GM23338 (cell line): ENCODE data around the gene ARMC9. TPM values are rescaled to one million over a fixed set of nuclear protein-coding genes. Genes with fewer than 3 reads are reported as not detected.

Experiments
- ATAC-seq: fragments of 200-7000 bp; cut with Tn5 transposase; 3 replicates; pipeline ENCODE4 v1.9.1; 2020
- DNase-seq: peaks from one replicate; pipeline ENCODE4 v3.0.0-alpha.2; 2015; ENCODE audit warnings: low spot score
- H2AFZ ChIP-seq: fragments of 200-600 bp; sonication (generic); 2 replicates; pipeline ENCODE4 v1.8.0; 2016; ENCODE audit warnings: antibody characterized with exemption, mild to moderate bottlenecking, moderate library complexity
- H3F3A ChIP-seq: fragments of 200-600 bp; sonication (generic); replicated peaks from 2 replicates; pipeline ENCODE4 v1.8.0; 2017; ENCODE audit warnings: antibody characterized with exemption, mixed run types, low read depth
- H3K27ac ChIP-seq: fragments of 200-600 bp; sonication (generic); 2 replicates; pipeline ENCODE4 v1.6.1; 2016; ENCODE audit warnings: low read depth
- H3K27me3 ChIP-seq: fragments of 200-600 bp; sonication (generic); 2 replicates; pipeline ENCODE4 v1.8.0; 2016; ENCODE audit warnings: mild to moderate bottlenecking, mixed run types, moderate library complexity; ENCODE audit not compliant: insufficient read depth
- H3K36me3 ChIP-seq: fragments of 200-600 bp; sonication (generic); 2 replicates; pipeline ENCODE4 v1.8.0; 2016; ENCODE audit warnings: mild to moderate bottlenecking; ENCODE audit not compliant: insufficient read depth
- H3K4me1 ChIP-seq: fragments of 200-600 bp; sonication (generic); 2 replicates; pipeline ENCODE4 v1.8.0; 2016; ENCODE audit warnings: mild to moderate bottlenecking, moderate library complexity; ENCODE audit not compliant: insufficient read depth
- H3K4me2 ChIP-seq: fragments of 200-600 bp; sonication (generic); 2 replicates; pipeline ENCODE4 v1.7.1; 2017; ENCODE audit warnings: mixed run types
- H3K4me3 ChIP-seq: fragments of 200-600 bp; sonication (generic); 2 replicates; pipeline ENCODE4 v1.6.1; 2016; ENCODE audit warnings: mixed run types
- H3K79me2 ChIP-seq: fragments of 200-600 bp; sonication (generic); replicated peaks from 2 replicates; pipeline ENCODE4 v1.8.0; 2017; ENCODE audit warnings: mild to moderate bottlenecking; ENCODE audit not compliant: insufficient read depth
- H3K9me2 ChIP-seq: fragments of 200-600 bp; sonication (generic); 2 replicates; pipeline ENCODE4 v1.8.0; 2017; ENCODE audit not compliant: insufficient read depth
- H4K20me1 ChIP-seq: fragments of 200-600 bp; sonication (generic); replicated peaks from 2 replicates; pipeline ENCODE4 v1.8.0; 2017; ENCODE audit warnings: mild to moderate bottlenecking; ENCODE audit not compliant: insufficient read depth
- H3K27ac Mint-ChIP-seq: 2 replicates; pipeline ENCODE4 v1.8.0; 2020; ENCODE audit warnings: inconsistent platforms, mild to moderate bottlenecking, moderate library complexity, mixed read lengths
- H3K27me3 Mint-ChIP-seq: 3 replicates; pipeline ENCODE4 v1.8.0; 2022; ENCODE audit warnings: low read depth, mild to moderate bottlenecking, moderate library complexity, mixed read lengths, inconsistent platforms; ENCODE audit not compliant: insufficient read depth, poor library complexity
- H3K36me3 Mint-ChIP-seq: 3 replicates; pipeline ENCODE4 v1.8.0; 2021; ENCODE audit warnings: low read depth, mild to moderate bottlenecking, inconsistent platforms, moderate library complexity, mixed read lengths
- H3K4me1 Mint-ChIP-seq: 3 replicates; pipeline ENCODE4 v1.8.0; 2020; ENCODE audit warnings: mild to moderate bottlenecking, inconsistent platforms, mixed read lengths
- H3K4me3 Mint-ChIP-seq: 3 replicates; pipeline ENCODE4 v1.8.0; 2021; ENCODE audit warnings: moderate library complexity, mild to moderate bottlenecking, inconsistent platforms, mixed read lengths
- H3K9me3 Mint-ChIP-seq: 3 replicates; pipeline ENCODE4 v1.8.0; 2020; ENCODE audit warnings: moderate library complexity, mild to moderate bottlenecking, inconsistent platforms, mixed read lengths
- CREB1 ChIP-seq: fragments of 250-450 bp; sonication (Bioruptor Pico); IDR thresholded peaks from 2 replicates; pipeline ENCODE4 v1.5.0; 2020; ENCODE audit warnings: low read depth, mild to moderate bottlenecking, moderate library complexity
- CTCF ChIP-seq, 2 experiments: fragments of 200-600 bp in 1 of 2; sonication (generic) in 1 of 2; conservative IDR thresholded peaks; 2 replicates each; pipeline versions ENCODE4 v1.5.1 to v1.6.1; 2016 to 2017; ENCODE audit warnings: antibody characterized with exemption in 2 of 2, low read depth in 2 of 2, mild to moderate bottlenecking in 2 of 2, moderate library complexity in 1 of 2
- ETS1 ChIP-seq: IDR thresholded peaks from 2 replicates; pipeline ENCODE4 v1.6.1; 2016; ENCODE audit warnings: antibody characterized with exemption
- EZH2 ChIP-seq: fragments of 200-600 bp; sonication (generic); IDR thresholded peaks from one replicate; pipeline ENCODE4 v1.8.0; 2017; ENCODE audit warnings: antibody characterized with exemption, mild to moderate bottlenecking, low read depth; ENCODE audit not compliant: unreplicated experiment
- EZH2phosphoT487 ChIP-seq: fragments of 200-600 bp; sonication (generic); IDR thresholded peaks from one replicate; pipeline ENCODE4 v1.8.1; 2018; ENCODE audit warnings: antibody characterized with exemption; ENCODE audit not compliant: unreplicated experiment
- JUNB ChIP-seq: IDR thresholded peaks from one replicate; pipeline ENCODE4 v1.6.1; 2016; ENCODE audit warnings: antibody characterized with exemption; ENCODE audit not compliant: unreplicated experiment
- NANOG ChIP-seq: IDR thresholded peaks from 2 replicates; pipeline ENCODE4 v1.6.1; 2016; ENCODE audit warnings: antibody characterized with exemption, borderline replicate concordance
- POLR2AphosphoS5 ChIP-seq: IDR thresholded peaks from 2 replicates; pipeline ENCODE4 v1.6.1; 2016; ENCODE audit warnings: antibody characterized with exemption, low read depth
- REST ChIP-seq: IDR thresholded peaks from one replicate; pipeline ENCODE4 v1.6.1; 2018; ENCODE audit warnings: antibody characterized with exemption; ENCODE audit not compliant: unreplicated experiment
- STAT1 ChIP-seq: IDR thresholded peaks from one replicate; pipeline ENCODE4 v1.6.1; 2016; ENCODE audit warnings: antibody characterized with exemption; ENCODE audit not compliant: unreplicated experiment
- ZNF114 ChIP-seq: fragments of 250-450 bp; sonication (Bioruptor Pico); IDR thresholded peaks from 2 replicates; pipeline ENCODE4 v1.5.0; 2020; ENCODE audit warnings: mild to moderate bottlenecking, moderate library complexity
- ZNF331 ChIP-seq: fragments of 250-450 bp; sonication (Bioruptor Pico); IDR thresholded peaks from 2 replicates; pipeline ENCODE4 v1.5.0; 2020; ENCODE audit warnings: low read depth, mild to moderate bottlenecking, moderate library complexity
- ZNF462 ChIP-seq: fragments of 250-450 bp; sonication (Bioruptor Pico); IDR thresholded peaks from 2 replicates; pipeline ENCODE4 v1.5.0; 2020; ENCODE audit warnings: mild to moderate bottlenecking, moderate library complexity
- polyA plus RNA-seq: library from polyadenylated mRNA; unstranded; fragments of >200 nt; fragmentation: Nextera tagmentation; extraction: Ambion mirVana; gene quantifications from 2 replicates; pipeline ENCODE4 v1.2.1, GENCODE V29; 2016
- total RNA-seq: library from RNA; depleted of rRNA; stranded (reverse); fragments of >200 nt; shearing (Covaris generic); gene quantifications from 2 replicates; pipeline ENCODE4 v1.2.3, GENCODE V29; 2014

Gene ARMC9
- total and polyA plus RNA-seq, 2 experiments from 2014 or later, result 29.2 to 56.0 TPM

- DNase-seq (no peak), ATAC-seq (no peak)
- H3K9me3 Mint-ChIP-seq, result no peaks in the 10 kb centered on the region
- peaks cover 1% of the 10 kb centered on the region for H3K27me3 Mint-ChIP-seq
- no peak overlapping the region for H2AFZ ChIP-seq
- no peaks in the 10 kb centered on the region; the same call in 1 of the 2 replicates for H3K4me1 ChIP-seq
- peaks cover 1% of the 10 kb centered on the region for H3K4me1 Mint-ChIP-seq
- no peak overlapping the region for H3K4me3 ChIP-seq
- no peaks in the 10 kb centered on the region; the same call in 1 of the 2 replicates for H3F3A ChIP-seq
- H3K36me3 Mint-ChIP-seq, result peaks cover 33% of the 10 kb centered on the region
- 0 out of 2 replicates have a peak, but pooled peaks cover 2% of the 10 kb centered on the region for H3K36me3 ChIP-seq
- no peaks in the 10 kb centered on the region for H3K79me2 ChIP-seq
- no peak for TF ChIP-seq ZNF331 (CRISPR knock-in tag)
- no peak for TF ChIP-seq ETS1
- no peak for TF ChIP-seq ZNF462 (CRISPR knock-in tag)
- no peak for TF ChIP-seq NANOG
- no peak for TF ChIP-seq STAT1
- no peak for TF ChIP-seq JUNB
- TF ChIP-seq REST, result no peak
- no peak for TF ChIP-seq EZH2
- TF ChIP-seq CREB1, result no peak
- no peak for TF ChIP-seq ZNF114 (CRISPR knock-in tag)
- no peak for TF ChIP-seq POLR2AphosphoS5
- TF ChIP-seq CTCF (conservative IDR thresholded peaks at IDR 0.05; ENCODE audit: low read depth in 2 of 2), result no peak
- no peak for TF ChIP-seq EZH2phosphoT487
- no peaks in the 10 kb centered on the region for H3K9me2 ChIP-seq
- no peak overlapping the region for H3K4me3 Mint-ChIP-seq
- no peaks in the 10 kb centered on the region for H3K27me3 ChIP-seq
- H3K27ac ChIP-seq, result no peak overlapping the region
- H4K20me1 ChIP-seq, result no peaks in the 10 kb centered on the region
- no peak overlapping the region for H3K27ac Mint-ChIP-seq
- no peak overlapping the region for H3K4me2 ChIP-seq
These were observed 24.6 kb downstream of the ARMC9 start for GRCh38 chr2:231223001-231223375.
